Esophagus squamous epithelium (tissue), 5 donors: ENCODE data around the gene ZNF431. TPM values are rescaled to one million over a fixed set of nuclear protein-coding genes. Genes with fewer than 3 reads are reported as not detected.
"Not testable (repeated sequence)": the region's sequence is repeated elsewhere in the genome, so short reads cannot be mapped to it uniquely, and the experiment has no call there.

Experiments
- DNase-seq: peaks from one replicate; lab custom pipeline; 2025; lab: John Stamatoyannopoulos, UW
- H3K27ac ChIP-seq, 4 donors: fragments of 200-600 bp; sonication (generic); one replicate each; pipeline ENCODE4 v1.5.1; 2016 to 2019; ENCODE audit warnings: mild to moderate bottlenecking in 1 of 4
- H3K27me3 ChIP-seq, 4 donors: fragments of 200-600 bp; sonication (generic); 1 replicate in 3 of 4; 2 replicates in 1 of 4; pipeline versions ENCODE4 v1.5.1 to v1.6.0; 2017 to 2021; ENCODE audit warnings: antibody characterized with exemption in 1 of 4
- H3K36me3 ChIP-seq, 3 donors: fragments of 200-600 bp; sonication (generic); one replicate each; pipeline ENCODE4 v1.5.1; 2016 to 2019
- H3K4me1 ChIP-seq, 3 donors: fragments of 200-600 bp; sonication (generic); one replicate each; pipeline ENCODE4 v1.5.1; 2017 to 2019
- H3K4me3 ChIP-seq, 4 donors: fragments of 200-600 bp; sonication (generic); 1 replicate in 3 of 4; 2 replicates in 1 of 4; pipeline ENCODE4 v1.5.1; 2016 to 2019; ENCODE audit warnings: mild to moderate bottlenecking in 2 of 4, moderate library complexity in 1 of 4
- H3K9me3 ChIP-seq, 3 donors: fragments of 200-600 bp; sonication (generic); one replicate each; pipeline ENCODE4 v1.5.1; 2016 to 2019
- POLR2A ChIP-seq, 4 donors: fragments of 450-650 bp; IDR thresholded peaks; one replicate each; pipeline ENCODE4 v1.6.1; 2017; ENCODE audit warnings: antibody characterized with exemption in 4 of 4, mild to moderate bottlenecking in 4 of 4, moderate library complexity in 3 of 4
- WGBS, 2 donors: methylation state at CpG; one replicate each; pipeline ENCODE4 v1.1.5; 2018; 5-methylcytosine and 5-hydroxymethylcytosine counted together
- intact Hi-C: fragments of 100-400 bp; cut with DNase I; formaldehyde crosslinking; loops from one replicate; pipeline ENCODE4 v1.15.0; 2022
- total RNA-seq, 4 donors: library from RNA; depleted of rRNA; stranded (reverse); fragments of >200 nt; gene quantifications; one replicate each; pipeline ENCODE4 v1.1.0, GENCODE V29; 2016
- TF ChIP-seq, protein P1 (sequence below), 6 experiments: fragments of 450-650 bp in 4 of 6; fragments of 200-600 bp in 2 of 6; sonication (generic) in 2 of 6; IDR thresholded peaks; one replicate each; pipeline ENCODE4 v1.5.1; 2016 to 2019; ENCODE audit warnings: antibody characterized with exemption in 6 of 6, mild to moderate bottlenecking in 4 of 6, moderate library complexity in 4 of 6
- donor health status: DM: yes; HTN: yes; CAD: no.

Gene ZNF431
- total RNA-seq, 4 donors from 2014 or later, result 10.8 to 29.2 (median 15.8) TPM

DNA sequence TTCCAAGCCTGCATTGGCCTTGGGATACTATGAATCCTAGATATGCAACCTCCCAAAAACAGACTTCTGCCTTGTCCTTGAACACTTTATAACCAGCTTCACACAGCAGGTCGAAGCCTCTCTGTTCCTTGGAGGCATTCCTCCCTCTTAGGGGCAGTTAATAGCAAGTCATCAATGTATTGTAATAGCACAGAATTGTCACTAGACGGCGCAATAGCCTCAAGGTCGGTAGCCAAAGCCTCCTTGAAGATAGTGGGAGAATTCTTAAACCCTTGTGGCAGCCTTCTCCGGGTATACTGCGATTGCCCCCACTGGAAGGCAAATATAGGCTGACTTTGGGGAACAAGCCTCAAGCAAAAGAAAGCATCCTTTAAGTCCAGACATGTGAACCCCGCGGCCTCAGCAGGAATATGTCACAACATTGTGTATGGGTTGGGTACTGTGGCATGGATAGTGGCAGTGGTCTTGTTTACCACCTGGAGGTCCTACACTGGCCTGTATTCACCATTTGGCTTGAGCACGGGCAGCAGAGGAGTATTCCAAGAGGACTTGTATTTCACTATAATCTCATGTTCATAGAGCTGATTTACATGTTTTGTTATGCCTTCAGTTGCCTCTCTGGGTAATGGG is 61.1 kb downstream of the ZNF431 start:
- intact Hi-C loops, result no loop called here
- DNase-seq, result no peak

DNA sequence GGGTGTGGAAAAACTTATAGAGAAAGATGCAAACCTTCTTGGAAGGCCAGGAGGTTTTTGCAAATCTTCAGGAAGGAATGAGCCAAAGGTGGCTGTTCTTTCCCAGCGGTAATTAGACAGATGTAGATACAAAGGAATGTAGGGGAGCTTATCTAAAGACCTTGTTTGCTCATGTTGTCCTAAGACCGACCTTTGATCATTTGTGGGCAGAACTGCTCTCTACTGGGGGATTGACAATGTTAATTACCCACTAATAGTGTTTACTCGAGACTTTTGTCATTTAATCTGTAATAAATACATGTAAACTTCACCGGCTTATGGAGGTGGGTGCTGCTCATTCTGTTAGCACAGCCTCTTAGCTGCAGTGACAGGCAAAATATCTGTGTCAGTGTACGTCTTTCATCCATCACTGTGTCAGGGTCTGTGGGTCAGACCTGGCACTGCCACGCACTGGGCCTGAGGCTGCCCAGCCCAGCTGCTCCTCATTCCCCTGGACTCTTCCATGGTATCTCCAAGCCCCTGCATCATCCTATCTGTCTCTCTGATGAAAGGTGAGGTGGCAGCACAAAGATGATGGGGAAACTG is 68.3 kb downstream of the ZNF431 start:
- 27 to 30% methylated on average over 6 of the region's 6 CpGs for WGBS, 2 donors
- H3K4me3 ChIP-seq, result no peak overlapping the region

More for the DNA sequence above, 61.1 kb downstream of the ZNF431 start:
- Histone ChIP-seq H3K27ac (no peak overlapping the region), H3K36me3 (no peaks in the 10 kb centered on the region), H3K27me3 (no peaks in the 10 kb centered on the region), H3K4me3 (no peak overlapping the region), H3K4me1 (no peaks in the 10 kb centered on the region), H3K9me3 (peaks cover 0 to 14% (median 0%) of the 10 kb centered on the region in 3 donors)
- TF ChIP-seq, protein P1, sequence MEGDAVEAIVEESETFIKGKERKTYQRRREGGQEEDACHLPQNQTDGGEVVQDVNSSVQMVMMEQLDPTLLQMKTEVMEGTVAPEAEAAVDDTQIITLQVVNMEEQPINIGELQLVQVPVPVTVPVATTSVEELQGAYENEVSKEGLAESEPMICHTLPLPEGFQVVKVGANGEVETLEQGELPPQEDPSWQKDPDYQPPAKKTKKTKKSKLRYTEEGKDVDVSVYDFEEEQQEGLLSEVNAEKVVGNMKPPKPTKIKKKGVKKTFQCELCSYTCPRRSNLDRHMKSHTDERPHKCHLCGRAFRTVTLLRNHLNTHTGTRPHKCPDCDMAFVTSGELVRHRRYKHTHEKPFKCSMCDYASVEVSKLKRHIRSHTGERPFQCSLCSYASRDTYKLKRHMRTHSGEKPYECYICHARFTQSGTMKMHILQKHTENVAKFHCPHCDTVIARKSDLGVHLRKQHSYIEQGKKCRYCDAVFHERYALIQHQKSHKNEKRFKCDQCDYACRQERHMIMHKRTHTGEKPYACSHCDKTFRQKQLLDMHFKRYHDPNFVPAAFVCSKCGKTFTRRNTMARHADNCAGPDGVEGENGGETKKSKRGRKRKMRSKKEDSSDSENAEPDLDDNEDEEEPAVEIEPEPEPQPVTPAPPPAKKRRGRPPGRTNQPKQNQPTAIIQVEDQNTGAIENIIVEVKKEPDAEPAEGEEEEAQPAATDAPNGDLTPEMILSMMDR (IDR thresholded peaks at IDR 0.05), result peak in 4 of 6 experiments; percentile 35 to 61 (median 55)
- TF ChIP-seq POLR2A (IDR thresholded peaks at IDR 0.05), result no peak
- WGBS, 2 donors, result 30 to 43% methylated on average over 6 to 7 of the region's 9 CpGs

GRCh38 chr19:21221693-21222092 is 79.9 kb downstream of the ZNF431 start:
- intact Hi-C loops, result no loop called here
- Histone ChIP-seq H3K27me3 (no peaks in the 10 kb centered on the region), H3K4me1 (no peaks in the 10 kb centered on the region), H3K9me3 (no peaks in the 10 kb centered on the region), H3K4me3 (no peak overlapping the region), H3K36me3 (no peaks in the 10 kb centered on the region), H3K27ac (no peak overlapping the region)
- no peak for DNase-seq
- TF ChIP-seq, protein P1 (IDR thresholded peaks at IDR 0.05), result no peak
- TF ChIP-seq POLR2A (IDR thresholded peaks at IDR 0.05), result no peak

More for the DNA sequence above, 68.3 kb downstream of the ZNF431 start:
- no peaks in the 10 kb centered on the region for H3K36me3 ChIP-seq
- no peaks in the 10 kb centered on the region for H3K27me3 ChIP-seq
- H3K9me3 ChIP-seq, result peaks cover 0 to 5% (median 0%) of the 10 kb centered on the region in 3 donors
- TF ChIP-seq, protein P1 (IDR thresholded peaks at IDR 0.05), result no peak
- no peak for TF ChIP-seq POLR2A (IDR thresholded peaks at IDR 0.05)
- DNase-seq, result no peak
- intact Hi-C loops, result no loop called here
- no peaks in the 10 kb centered on the region for H3K4me1 ChIP-seq
- no peak overlapping the region for H3K27ac ChIP-seq

DNA sequence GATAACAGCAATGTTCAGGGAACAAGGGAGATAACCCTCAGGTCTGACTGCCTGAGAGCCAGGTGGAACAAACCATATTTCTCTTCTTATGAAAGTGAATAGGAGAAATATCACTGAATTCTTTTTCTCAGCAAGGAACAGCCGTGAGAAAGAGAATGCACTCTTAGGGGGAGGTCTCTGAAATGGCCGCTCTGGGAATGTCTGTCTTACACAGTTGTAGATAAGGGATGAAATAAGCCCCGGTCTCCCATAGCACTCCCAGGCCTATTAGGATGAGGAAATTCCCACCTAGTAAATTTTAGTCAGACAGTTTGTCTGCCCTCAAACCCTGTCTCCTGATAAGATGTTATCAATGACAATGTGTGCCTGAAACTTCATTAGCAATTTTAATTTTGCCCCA is 88.1 kb downstream of the ZNF431 start:
- H3K27ac ChIP-seq, H3K36me3 ChIP-seq, H3K27me3 ChIP-seq, H3K4me3 ChIP-seq, DNase-seq, intact Hi-C loops, H3K4me1 ChIP-seq: not testable (repeated sequence)
- H3K9me3 ChIP-seq, result peaks cover 0 to 13% (median 12%) of the 10 kb centered on the region in 3 donors
- WGBS, 2 donors, result 74% methylated on average over 3 of the region's 3 CpGs

DNA sequence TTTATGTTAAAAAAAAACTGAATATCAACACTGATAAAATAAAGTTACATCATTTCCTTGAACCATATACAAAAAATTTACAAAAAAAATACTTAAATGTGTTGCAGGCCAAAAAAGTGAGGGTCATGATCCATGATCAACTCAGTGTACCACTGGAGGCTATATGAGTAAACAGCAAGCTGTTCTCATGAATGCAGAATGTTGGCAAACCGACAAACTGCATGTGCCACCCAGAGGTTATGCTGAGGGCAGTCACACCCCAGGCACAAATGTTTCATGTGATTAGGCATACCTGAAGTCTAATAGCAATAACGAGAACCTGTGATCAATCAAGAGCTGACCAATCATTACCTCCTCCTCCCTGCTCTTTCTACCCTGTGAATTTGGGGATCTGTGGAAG is 91.9 kb downstream of the ZNF431 start:
- H3K27me3 ChIP-seq, result no peaks in the 10 kb centered on the region
- H3K9me3 ChIP-seq, result peaks cover 0 to 13% (median 12%) of the 10 kb centered on the region in 3 donors
- TF ChIP-seq, protein P1 (IDR thresholded peaks at IDR 0.05), result no peak
- TF ChIP-seq POLR2A (IDR thresholded peaks at IDR 0.05), result no peak
- H3K4me1 ChIP-seq, result no peaks in the 10 kb centered on the region
- WGBS, 2 donors, result 72 to 83% methylated on average over 2 of the region's 2 CpGs
- H3K4me3 ChIP-seq, result no peak overlapping the region
- H3K36me3 ChIP-seq, result no peaks in the 10 kb centered on the region
- H3K27ac ChIP-seq, result no peak overlapping the region
- no peak for DNase-seq
- intact Hi-C loops, result no loop called here

- peak overlapping the region in 2 of 4 donors; percentile 50 to 61 for H3K27ac ChIP-seq
- H3K27me3 ChIP-seq, H3K36me3 ChIP-seq, H3K4me1 ChIP-seq, H3K4me3 ChIP-seq, DNase-seq, H3K9me3 ChIP-seq, intact Hi-C loops: not testable (repeated sequence)
- 46 to 59% methylated on average over 4 of the region's 4 CpGs for WGBS, 2 donors
These were observed 94.9 kb downstream of the ZNF431 start for GRCh38 chr19:21236751-21237150.
